GM12878 (cell line): ENCODE results near the gene CYP2S1. TPM values are rescaled to one million over a fixed set of nuclear protein-coding genes. Genes with fewer than 3 reads are reported as not detected.

Experiments used
- ATAC-seq: fragments of 200-7000 bp; cut with Tn5 transposase; 3 replicates; pipeline ENCODE4 v1.9.1; 2020; ENCODE audit warnings: mild to moderate bottlenecking, moderate library complexity
- BruUV-seq: library from RNA; stranded (reverse); fragments of 400-500 nt; replicated peaks from 2 replicates; lab custom pipeline; 2021; lab: Mats Ljungman, UMichigan
- CTCF ChIA-PET: fragments of 300-600 bp; sonication (Branson Sonifier 250); formaldehyde crosslinking; extraction: SDS; loops from one replicate; lab custom pipeline; 2021; ENCODE audit warnings: inconsistent platforms; lab: Yijun Ruan, JAX
- POLR2A ChIA-PET: fragments of 350-600 bp; formaldehyde crosslinking; extraction: SDS; loops from one replicate; lab custom pipeline; 2021; ENCODE audit warnings: inconsistent platforms; lab: Charles Lee
- RAD21 ChIA-PET: fragments of 300-600 bp; sonication (Branson Sonifier 250); formaldehyde crosslinking; loops from one replicate; lab custom pipeline; 2023; ENCODE audit warnings: antibody characterized with exemption; ENCODE audit not compliant: unreplicated experiment; lab: Charles Lee
- SMC1A ChIA-PET: fragments of 300-600 bp; sonication (Branson Sonifier 250); formaldehyde crosslinking; loops from one replicate; lab custom pipeline; 2023; ENCODE audit not compliant: unreplicated experiment, uncharacterized antibody; lab: Charles Lee
- DNase-seq: peaks from one replicate; pipeline ENCODE4 v3.0.0-alpha.2; 2011; ENCODE audit warnings: low read depth, low spot score
- FAIRE-seq: peaks from 3 replicates; lab custom pipeline; 2011; peaks lifted over from hg19 to GRCh38; lab: Jason Lieb, UNC
- H2AFZ ChIP-seq: 2 replicates; pipeline ENCODE4 v1.6.0; 2011; ENCODE audit warnings: low read depth, low read length, control low read depth; ENCODE audit not compliant: control insufficient read depth
- H3K27ac ChIP-seq: 2 replicates; pipeline ENCODE4 v1.5.1; 2011; ENCODE audit warnings: control low read depth; ENCODE audit not compliant: control insufficient read depth, insufficient read depth
- H3K27me3 ChIP-seq, 2 experiments: replicated peaks in 1 of 2; 2 replicates each; pipeline versions ENCODE4 v1.6.0 to v1.6.1; 2011; ENCODE audit warnings: low read length in 1 of 2; ENCODE audit not compliant: control insufficient read depth in 2 of 2, insufficient read depth in 2 of 2
- H3K36me3 ChIP-seq, 2 experiments: 2 replicates each; pipeline ENCODE4 v1.5.1; 2011; ENCODE audit warnings: low read length in 1 of 2; ENCODE audit not compliant: control insufficient read depth in 2 of 2, insufficient read depth in 2 of 2
- H3K4me1 ChIP-seq: 2 replicates; pipeline ENCODE4 v1.6.1; 2011; ENCODE audit warnings: mild to moderate bottlenecking, low read length, moderate library complexity, mixed read lengths; ENCODE audit not compliant: control insufficient read depth, insufficient read depth
- H3K4me2 ChIP-seq: 2 replicates; pipeline ENCODE4 v1.6.0; 2011; ENCODE audit warnings: control low read depth; ENCODE audit not compliant: control insufficient read depth, insufficient read depth
- H3K4me3 ChIP-seq: fragments of 200-600 bp; sonication (generic); 2 replicates; pipeline ENCODE4 v1.5.1; 2016
- H3K79me2 ChIP-seq: 2 replicates; pipeline ENCODE4 v1.6.0; 2011; ENCODE audit warnings: low read length; ENCODE audit not compliant: control insufficient read depth, insufficient read depth
- H3K9ac ChIP-seq: 2 replicates; pipeline ENCODE4 v1.8.0; 2011; ENCODE audit warnings: low read length, control low read depth, mixed read lengths; ENCODE audit not compliant: control insufficient read depth, insufficient read depth
- H3K9me3 ChIP-seq: replicated peaks from 3 replicates; pipeline ENCODE4 v1.5.1; 2011; ENCODE audit warnings: mild to moderate bottlenecking, low read length; ENCODE audit not compliant: control insufficient read depth, insufficient read depth
- H4K20me1 ChIP-seq: 2 replicates; pipeline ENCODE4 v1.6.0; 2011; ENCODE audit not compliant: control insufficient read depth, insufficient read depth
- ATF2 ChIP-seq: IDR thresholded peaks from 2 replicates; pipeline ENCODE4 v1.6.1; 2012; ENCODE audit warnings: low read length, inconsistent platforms
- CBX3 ChIP-seq: fragments of 200-600 bp; sonication (generic); IDR thresholded peaks from 2 replicates; pipeline ENCODE4 v1.6.1; 2016; ENCODE audit warnings: low read depth, borderline replicate concordance
- CBX5 ChIP-seq: sonication (generic); IDR thresholded peaks from 2 replicates; pipeline ENCODE4 v1.6.1; 2016; ENCODE audit warnings: low read depth, moderate library complexity, mild to moderate bottlenecking, inconsistent platforms
- EP300 ChIP-seq, 2 experiments: fragments of 150-350 bp in 1 of 2; IDR thresholded peaks; 2 replicates each; pipeline ENCODE4 v1.6.1; 2011 to 2012; ENCODE audit warnings: low read depth in 2 of 2, low read length in 2 of 2, borderline replicate concordance in 1 of 2, improper control_type of control experiment in 1 of 2, inconsistent platforms in 1 of 2; ENCODE audit not compliant: control insufficient read depth in 1 of 2
- HSF1 ChIP-seq: fragments of 150-350 bp; IDR thresholded peaks from 2 replicates; pipeline ENCODE4 v1.6.1; 2014; ENCODE audit warnings: mild to moderate bottlenecking, low read depth, low read length
- JUND ChIP-seq: IDR thresholded peaks from 2 replicates; pipeline ENCODE4 v1.6.1; 2012; ENCODE audit warnings: low read depth, mild to moderate bottlenecking, low read length, improper control_type of control experiment, moderate library complexity
- KDM1A ChIP-seq: fragments of 200-600 bp; sonication (generic); IDR thresholded peaks from 2 replicates; pipeline ENCODE4 v1.6.1; 2016; ENCODE audit warnings: borderline replicate concordance
- MTA3 ChIP-seq: IDR thresholded peaks from 2 replicates; pipeline ENCODE4 v1.6.1; 2012; ENCODE audit warnings: low read length, inconsistent platforms, borderline replicate concordance
- NBN ChIP-seq: fragments of 450-650 bp; IDR thresholded peaks from 2 replicates; pipeline ENCODE4 v1.6.1; 2016
- NR2C1 ChIP-seq: fragments of 450-650 bp; IDR thresholded peaks from 2 replicates; pipeline ENCODE4 v1.6.1; 2017; ENCODE audit warnings: antibody characterized with exemption, mild to moderate bottlenecking, moderate library complexity
- PAX5 ChIP-seq: IDR thresholded peaks from 2 replicates; pipeline ENCODE4 v1.6.1; 2011; ENCODE audit warnings: low read depth, low read length, borderline replicate concordance
- SKIL ChIP-seq: fragments of 450-650 bp; IDR thresholded peaks from 2 replicates; pipeline ENCODE4 v1.6.1; 2017; ENCODE audit warnings: mild to moderate bottlenecking, low read depth, inconsistent platforms; ENCODE audit not compliant: poor library complexity, severe bottlenecking
- SMC3 ChIP-seq: IDR thresholded peaks from 2 replicates; pipeline ENCODE4 v1.6.1; 2011; ENCODE audit warnings: low read length, improper control_type of control experiment, borderline replicate concordance
- ZNF207 ChIP-seq: fragments of 450-650 bp; IDR thresholded peaks from 2 replicates; pipeline ENCODE4 v1.6.1; 2014; ENCODE audit warnings: antibody characterized with exemption, mild to moderate bottlenecking, borderline replicate concordance
- WGBS: methylation state at CpG from one replicate; pipeline ENCODE4 v1.1.6; 2016; ENCODE audit warnings: low lambda C conversion rate; ENCODE audit not compliant: insufficient replicate concordance, insufficient coverage; ENCODE audit errors: missing lambda C conversion rate; 5-methylcytosine and 5-hydroxymethylcytosine counted together
- in situ Hi-C: fragments of 300-500 bp; cut with MboI; formaldehyde crosslinking; loops from 9 replicates; pipeline ENCODE4 v1.14.3; 2018; ENCODE audit warnings: mixed read lengths
- intact Hi-C: fragments of 100-400 bp; cut with micrococcal nuclease; formaldehyde crosslinking; loops from one replicate; pipeline ENCODE4 v1.14.2; 2022; ENCODE audit not compliant: unreplicated experiment
- polyA plus RNA-seq, 11 experiments: library from polyadenylated mRNA; depleted of rRNA in 4 of 11; unstranded in 6 of 11; stranded (reverse) in 5 of 11; fragments of >200 nt; fragmentation: Nextera tagmentation in 4 of 11; fragmentation: Illumina TruSeq in 1 of 11; extraction: Ambion mirVana in 4 of 11; extraction: Trizol in 1 of 11; gene quantifications; 1 replicate in 1 of 11; 2 replicates in 10 of 11; pipeline versions ENCODE4 v1.2.1 to v1.2.3, GENCODE V29; 2011 to 2016; ENCODE audit warnings: inconsistent platforms in 2 of 11, missing spikeins in 2 of 11, low read depth in 1 of 11
- total RNA-seq, 4 experiments: library from RNA; depleted of rRNA in 3 of 4; stranded (reverse); fragments of >200 nt in 3 of 4; fragmentation: Illumina TruSeq in 1 of 4; extraction: Trizol in 1 of 4; gene quantifications; 2 replicates each; pipeline versions ENCODE4 v1.2.1 to v1.2.3, GENCODE V29; 2013 to 2021

CYP2S1 gene
- total and polyA plus RNA-seq, 10 of the 15 experiments (the other 5 are each of a cell fraction or from before 2014, with no cell fraction given), result 0.03 to 0.28 (median 0.12) TPM; not detected in 2

- TF ChIP-seq ATF2, result no peak
- no peak for TF ChIP-seq NR2C1
- TF ChIP-seq EP300 (IDR thresholded peaks at IDR 0.05; ENCODE audit: borderline replicate concordance in 1 of 2, control insufficient read depth in 1 of 2, low read depth in 2 of 2, low read length in 2 of 2), result no peak
- no peak for TF ChIP-seq SMC3
- no peak for TF ChIP-seq KDM1A
These were observed 13.4 kb downstream of the CYP2S1 start (continued) for GRCh38 chr19:41206456-41206855.

GRCh38 chr19:41206926-41207750 is 14.1 kb downstream of the CYP2S1 start:
- H3K4me2 ChIP-seq, result no peak overlapping the region
- in situ Hi-C loops (no loop called here), intact Hi-C loops (no loop called here)
- H3K27ac ChIP-seq, result no peak overlapping the region
- no peak for DNase-seq
- H3K27me3 ChIP-seq, result no peaks in the 10 kb centered on the region
- no peak overlapping the region for H3K9ac ChIP-seq
- H3K79me2 ChIP-seq, result no peaks in the 10 kb centered on the region
- ATAC-seq, result no peak
- no peak overlapping the region for H2AFZ ChIP-seq
- FAIRE-seq, result no peak
- H3K4me1 ChIP-seq, result no peaks in the 10 kb centered on the region
- no peaks in the 10 kb centered on the region for H3K9me3 ChIP-seq
- no peak overlapping the region for H3K4me3 ChIP-seq
- ChIA-PET RAD21 (interaction anchor here (1.2 kb wide), 1 partner anchor 127 kb away, joined by 5 read pairs; no protein-coding TSS in a partner anchor), SMC1A (interaction anchor here (1.2 to 1.4 kb wide), 2 partner anchors 55 kb away, joined by 3 to 6 read pairs; no protein-coding TSS in a partner anchor), CTCF (interaction anchor here (1.2 to 6.0 kb wide), 2 partner anchors 54 to 101 kb away, joined by 3 to 90 read pairs; partner anchors contain the start of gene HNRNPUL1), POLR2A (no interaction called here)
- no peaks in the 10 kb centered on the region for H3K36me3 ChIP-seq
- 27% methylated on average over 26 of the region's 26 CpGs for WGBS
- H4K20me1 ChIP-seq, result no peaks in the 10 kb centered on the region
- BruUV-seq, result no TSS peak
- TF ChIP-seq PAX5 (no peak), HSF1 (no peak), MTA3 (no peak), CBX5 (no peak), SKIL (no peak), CBX3 (no peak), JUND (no peak), ZNF207 (no peak), NBN (no peak)
